Measurements from ENCODE around the gene IKZF3.
"Not testable (repeated sequence)": the region's sequence is repeated elsewhere in the genome, so short reads cannot be mapped to it uniquely, and the experiment has no call there.

The IKZF3 gene

GRCh38 chr17:39754161-39754957, 109.8 kb downstream of the IKZF3 start:
- peak; percentile 98 for DNase-seq

GRCh38 chr17:39753514-39754160, 110.5 kb downstream of the IKZF3 start:
- DNase-seq, result peak; percentile 73

- DNase-seq, result no peak
Measured at GRCh38 chr17:39752241-39752881, 111.8 kb downstream of the IKZF3 start.

GRCh38 chr17:39751637-39752036, 112.5 kb downstream of the IKZF3 start:
- DNase-seq, result no peak

GRCh38 chr17:39751016-39751543, 113.0 kb downstream of the IKZF3 start:
- no peak for DNase-seq

GRCh38 chr17:39750131-39751015, 113.7 kb downstream of the IKZF3 start:
- no peak for DNase-seq

- not testable (repeated sequence) for DNase-seq
Measured at GRCh38 chr17:39748444-39749034, 115.6 kb downstream of the IKZF3 start.

- no peak for DNase-seq
Measured at GRCh38 chr17:39747745-39748144, 116.4 kb downstream of the IKZF3 start.

- no peak for DNase-seq
Measured at GRCh38 chr17:39746145-39746461, 118.0 kb downstream of the IKZF3 start.

GRCh38 chr17:39745335-39746144, 118.6 kb downstream of the IKZF3 start:
- DNase-seq, result no peak

- no peak for DNase-seq
Measured at GRCh38 chr17:39744836-39745215, 119.3 kb downstream of the IKZF3 start.

- DNase-seq, result no peak
Measured at GRCh38 chr17:39744075-39744835, 119.9 kb downstream of the IKZF3 start.

- DNase-seq, result no peak
Measured at GRCh38 chr17:39742856-39743436, 121.2 kb downstream of the IKZF3 start.

GRCh38 chr17:39742126-39742855, 121.8 kb downstream of the IKZF3 start:
- DNase-seq, result no peak

- no peak for DNase-seq
Measured at GRCh38 chr17:39740357-39741111, 123.6 kb downstream of the IKZF3 start.

GRCh38 chr17:39739885-39740356, 124.2 kb downstream of the IKZF3 start:
- no peak for DNase-seq

- DNase-seq, result no peak
Measured at GRCh38 chr17:39738983-39739884, 124.9 kb downstream of the IKZF3 start.

GRCh38 chr17:39738568-39738901, 125.6 kb downstream of the IKZF3 start:
- peak; percentile 33 for DNase-seq
